K562 treated with DMSO at 1 percent for 48 hours (cell line): ENCODE results near the gene PCSK2. TPM values are rescaled to one million over a fixed set of nuclear protein-coding genes. Genes with fewer than 3 reads are reported as not detected.

Source experiments
- total RNA-seq: library from RNA; unstranded; fragments of 300-600 nt; gene quantifications from 2 replicates; pipeline ENCODE4 v1.2.3, GENCODE V29; 2022; ENCODE audit warnings: low replicate concordance; ENCODE audit errors: extremely low read depth

PCSK2 gene, protein sequence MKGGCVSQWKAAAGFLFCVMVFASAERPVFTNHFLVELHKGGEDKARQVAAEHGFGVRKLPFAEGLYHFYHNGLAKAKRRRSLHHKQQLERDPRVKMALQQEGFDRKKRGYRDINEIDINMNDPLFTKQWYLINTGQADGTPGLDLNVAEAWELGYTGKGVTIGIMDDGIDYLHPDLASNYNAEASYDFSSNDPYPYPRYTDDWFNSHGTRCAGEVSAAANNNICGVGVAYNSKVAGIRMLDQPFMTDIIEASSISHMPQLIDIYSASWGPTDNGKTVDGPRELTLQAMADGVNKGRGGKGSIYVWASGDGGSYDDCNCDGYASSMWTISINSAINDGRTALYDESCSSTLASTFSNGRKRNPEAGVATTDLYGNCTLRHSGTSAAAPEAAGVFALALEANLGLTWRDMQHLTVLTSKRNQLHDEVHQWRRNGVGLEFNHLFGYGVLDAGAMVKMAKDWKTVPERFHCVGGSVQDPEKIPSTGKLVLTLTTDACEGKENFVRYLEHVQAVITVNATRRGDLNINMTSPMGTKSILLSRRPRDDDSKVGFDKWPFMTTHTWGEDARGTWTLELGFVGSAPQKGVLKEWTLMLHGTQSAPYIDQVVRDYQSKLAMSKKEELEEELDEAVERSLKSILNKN
- total RNA-seq: not detected in 2 replicates

GRCh38 chr20:17226410-17227218 is at the start of gene PCSK2:
Gene PCSK2 (plus strand): TSS chr20:17227040. CDS start chr20:17227306, 266 bp downstream.

GRCh38 chr20:17530716-17531664 is 304.1 kb downstream of the PCSK2 start, which contains the start of gene BFSP1:
Gene BFSP1 (minus strand): TSS chr20:17531379. CDS start chr20:17531329, 50 bp downstream.

